Measurements from ENCODE around the gene ARMC9.

DNA sequence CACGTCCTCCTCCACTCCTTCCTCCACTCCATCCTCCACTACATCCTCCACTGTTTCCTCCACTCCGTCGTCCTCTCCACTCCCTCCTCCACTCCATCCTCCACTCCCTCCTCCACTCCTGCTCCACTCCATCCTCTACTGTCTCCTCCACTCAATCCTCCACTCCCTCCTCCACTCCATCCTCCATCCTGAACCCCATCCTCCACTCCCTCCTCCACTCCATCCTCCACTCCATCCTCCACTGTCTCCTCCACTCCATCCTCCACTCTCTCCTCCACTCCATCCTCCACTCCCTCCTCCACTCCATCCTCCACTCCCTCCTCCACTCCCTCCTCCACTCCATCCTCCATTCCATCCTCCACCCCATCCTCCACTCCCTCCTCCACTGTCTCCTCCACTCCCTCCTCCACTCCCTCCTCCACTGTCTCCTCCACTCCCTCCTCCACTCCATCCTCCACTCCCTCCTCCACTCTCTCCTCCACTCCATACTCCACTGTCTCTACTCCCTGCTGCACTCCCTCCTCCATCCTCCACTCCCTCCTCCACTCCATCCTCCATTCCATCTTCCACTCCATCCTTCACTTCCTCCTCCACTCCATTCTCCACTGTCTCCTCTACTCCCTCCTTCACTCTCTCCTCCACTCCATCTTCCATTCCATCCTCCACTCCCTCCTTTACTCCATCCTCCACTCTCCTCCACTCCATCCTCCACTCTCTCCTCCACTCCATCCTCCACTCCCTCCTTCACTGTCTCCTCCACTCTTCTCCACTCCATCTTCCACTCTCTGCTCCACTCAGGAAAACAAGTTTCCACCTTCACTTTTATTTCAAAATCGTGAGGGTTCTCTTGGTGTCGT, 182.8 kb downstream of the ARMC9 start:
- TF ChIP-seq CTCF (conservative IDR thresholded peaks at IDR 0.05; ENCODE audit: low read depth, low read length) (no peak), EZH2 (IDR thresholded peaks at IDR 0.05; ENCODE audit: low read length, unreplicated experiment) (no peak), EZH2phosphoT487 (IDR thresholded peaks at IDR 0.05; ENCODE audit: borderline replicate concordance, low read length) (no peak)

Measured in PC-3 (cell line).